NCI-H748 treated with DMSO at 0.1 percent for 48 hours (cell line): ENCODE data around the gene CACNA2D1.
"Not testable (repeated sequence)": the region's sequence is repeated elsewhere in the genome, so short reads cannot be mapped to it uniquely, and the experiment has no call there.

Experiments
- DNase-seq: peaks from one replicate; lab custom pipeline; 2025; lab: John Stamatoyannopoulos, UW

The CACNA2D1 gene

DNA sequence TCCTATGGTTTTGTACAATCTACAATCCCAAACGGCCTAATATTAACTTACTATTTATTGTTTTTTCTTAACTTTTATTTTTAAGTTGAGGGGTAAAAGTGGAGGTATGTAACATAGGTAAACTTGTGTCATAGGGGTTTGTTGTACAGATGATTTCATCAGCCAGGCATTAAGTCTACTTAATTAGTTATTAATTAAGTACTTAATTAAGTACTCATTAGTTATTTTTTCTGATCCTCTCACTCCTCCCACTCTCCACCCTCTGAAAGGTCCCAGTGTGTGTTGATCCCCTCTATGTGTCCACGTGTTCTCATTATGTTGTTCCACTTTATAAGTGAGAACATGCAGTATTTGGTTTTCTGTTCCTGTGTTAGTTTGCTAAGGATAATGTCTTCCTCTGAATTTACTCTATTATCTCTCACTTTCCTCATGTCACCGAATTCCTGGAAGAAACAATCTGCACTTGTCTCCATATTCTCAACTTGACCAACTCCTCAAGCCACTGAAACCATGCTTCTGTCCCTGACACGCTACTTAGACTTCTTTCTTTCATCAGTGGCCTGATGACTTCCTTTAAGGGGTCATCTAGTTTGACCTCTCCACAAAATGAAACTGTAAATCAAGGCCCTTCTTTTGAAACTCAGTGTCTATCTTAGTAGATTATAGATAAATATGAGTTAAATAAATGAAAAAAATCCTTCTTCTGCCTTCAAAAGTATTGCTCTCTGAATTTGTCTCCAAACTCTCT, 9.1 kb downstream of the CACNA2D1 start:
- DNase-seq, result no peak

DNA sequence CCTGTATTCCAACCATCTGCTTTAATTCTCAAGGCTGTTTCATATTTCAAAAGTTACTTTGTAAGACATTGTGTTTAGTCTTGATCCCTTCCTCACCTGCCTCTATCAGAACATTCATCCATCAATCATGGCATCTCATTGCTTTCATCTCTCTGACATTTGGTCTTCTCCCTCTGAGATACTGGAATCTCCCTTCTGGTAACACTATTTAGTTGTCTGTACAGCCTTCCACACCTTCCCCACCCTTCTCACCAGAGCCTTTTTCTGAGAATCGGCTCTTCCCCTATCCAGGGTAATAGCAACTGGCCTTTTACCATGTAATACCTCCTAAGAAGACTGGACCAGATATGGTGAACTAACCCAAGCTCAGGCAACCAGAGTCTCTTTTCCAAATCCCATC, 10.1 kb downstream of the CACNA2D1 start:
- no peak for DNase-seq

DNA sequence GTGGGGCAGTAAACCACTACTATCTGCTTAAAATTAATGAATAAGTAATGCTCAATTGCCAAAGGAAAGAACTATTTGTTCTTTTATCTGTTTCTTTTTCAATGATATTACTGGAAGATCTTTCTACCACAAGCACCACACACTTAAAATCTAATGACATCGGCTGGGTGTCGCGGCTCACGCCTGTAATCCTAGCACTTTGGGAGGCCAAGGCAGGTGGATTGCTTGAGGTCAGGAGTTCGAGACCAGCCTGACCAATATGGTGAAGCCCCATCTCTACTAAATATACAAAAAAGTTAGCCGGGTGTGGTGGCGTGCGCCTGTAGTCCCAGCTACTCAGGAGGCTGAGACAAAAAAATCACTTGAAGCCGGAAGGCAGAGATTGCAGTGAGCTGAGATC, 10.8 kb downstream of the CACNA2D1 start:
- not testable (repeated sequence) for DNase-seq

- DNase-seq, result no peak
Observed at GRCh38 chr7:82430500-82431465, 12.8 kb downstream of the CACNA2D1 start.

DNA sequence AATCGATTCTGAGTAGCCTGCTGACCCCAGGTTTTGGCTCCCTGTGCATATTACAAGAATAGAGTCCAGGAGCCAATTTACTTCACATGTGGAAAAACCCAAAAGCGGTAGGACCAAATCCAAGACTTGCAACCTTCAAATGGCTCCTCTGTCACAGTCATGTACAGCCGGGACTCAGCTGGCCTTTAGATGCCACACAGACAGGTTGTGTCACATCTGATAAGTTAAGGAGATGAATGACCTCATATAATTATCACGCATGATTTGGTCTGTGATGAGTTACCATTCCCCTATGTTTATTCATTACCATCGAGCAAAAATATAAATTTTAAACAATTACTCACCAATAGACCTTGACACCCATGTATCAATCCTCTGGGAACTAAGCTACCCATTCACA, 14.2 kb downstream of the CACNA2D1 start:
- DNase-seq, result no peak

DNA sequence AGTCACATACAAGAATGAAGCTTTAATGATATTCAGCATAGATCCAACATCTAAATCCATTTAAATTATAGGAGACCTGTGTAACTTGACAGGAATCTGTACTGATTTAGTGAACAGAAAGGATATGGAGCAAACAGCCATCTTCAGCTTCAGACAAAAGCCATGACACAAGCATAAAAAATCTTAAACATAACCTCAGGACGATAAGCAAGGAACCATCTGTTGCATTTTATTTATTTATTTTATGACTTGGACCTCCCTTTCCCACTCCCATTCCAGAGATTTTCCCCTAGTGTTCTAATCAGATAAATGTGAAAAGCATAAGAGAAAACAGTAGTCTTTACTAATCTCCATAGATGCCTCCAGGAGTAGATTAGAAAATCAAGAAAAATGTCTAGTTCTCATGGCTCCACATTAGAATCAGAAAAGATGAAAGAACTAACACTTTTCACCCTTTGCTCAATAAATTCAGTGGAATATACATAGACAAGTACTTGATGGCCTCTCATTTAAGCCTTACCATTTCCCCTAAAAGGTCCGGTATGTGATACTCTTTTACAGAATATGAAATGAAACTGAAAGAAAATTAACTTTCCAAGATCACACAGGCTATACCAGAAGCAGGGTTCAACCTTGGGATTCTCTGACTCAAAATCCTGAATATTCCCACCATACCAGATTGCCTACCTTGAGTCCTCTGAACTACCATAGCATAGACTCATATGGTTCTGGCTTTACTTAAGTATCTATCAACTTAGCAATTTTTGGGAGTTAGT, 15.2 kb downstream of the CACNA2D1 start:
- no peak for DNase-seq

DNA sequence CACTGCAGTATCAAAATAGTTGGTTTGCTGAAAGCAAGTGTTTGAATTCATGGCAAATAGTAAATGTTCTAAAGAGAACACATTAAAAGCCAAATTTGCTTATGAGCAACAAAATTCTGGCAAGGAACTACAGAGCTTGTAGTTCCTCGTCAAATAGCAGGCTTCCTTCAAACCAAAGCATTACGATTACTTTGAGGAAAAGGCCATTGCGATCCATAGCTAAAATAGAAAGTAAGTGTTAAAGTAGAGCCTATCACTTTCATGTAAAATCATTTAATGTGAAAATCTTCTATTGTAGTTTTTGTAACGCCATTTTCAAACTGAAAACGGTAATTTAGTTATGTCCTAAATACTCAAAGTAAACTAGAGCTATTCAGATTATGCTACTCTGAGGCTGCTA, 20.1 kb downstream of the CACNA2D1 start:
- DNase-seq, result no peak

DNA sequence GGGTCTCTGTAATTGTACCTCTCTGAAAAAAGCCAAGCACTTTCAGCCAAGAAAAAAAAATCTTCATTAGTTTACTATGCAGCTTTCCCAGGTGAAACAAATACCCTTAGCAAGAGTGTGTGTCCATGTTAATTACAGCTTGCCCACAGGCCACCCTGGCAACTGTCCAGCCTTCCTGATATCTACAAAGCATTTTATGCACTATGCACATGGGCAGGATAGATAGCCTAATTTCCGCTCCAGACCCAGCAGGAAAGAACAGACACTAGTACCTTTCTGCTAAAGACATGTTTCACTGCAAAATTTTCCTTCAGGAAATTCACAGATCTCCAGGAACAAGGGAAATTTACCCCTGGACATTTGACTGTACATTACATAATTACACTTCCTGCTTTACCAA, 24.4 kb downstream of the CACNA2D1 start:
- peak; percentile 77 for DNase-seq

- DNase-seq, result no peak
Observed at GRCh38 chr7:82417898-82418297, 25.7 kb downstream of the CACNA2D1 start.

- DNase-seq, result no peak
Observed at GRCh38 chr7:82416402-82416801, 27.2 kb downstream of the CACNA2D1 start.

GRCh38 chr7:82414389-82414788, 29.2 kb downstream of the CACNA2D1 start:
- no peak for DNase-seq

- DNase-seq, result no peak
Observed at GRCh38 chr7:82413237-82413636, 30.3 kb downstream of the CACNA2D1 start.

DNA sequence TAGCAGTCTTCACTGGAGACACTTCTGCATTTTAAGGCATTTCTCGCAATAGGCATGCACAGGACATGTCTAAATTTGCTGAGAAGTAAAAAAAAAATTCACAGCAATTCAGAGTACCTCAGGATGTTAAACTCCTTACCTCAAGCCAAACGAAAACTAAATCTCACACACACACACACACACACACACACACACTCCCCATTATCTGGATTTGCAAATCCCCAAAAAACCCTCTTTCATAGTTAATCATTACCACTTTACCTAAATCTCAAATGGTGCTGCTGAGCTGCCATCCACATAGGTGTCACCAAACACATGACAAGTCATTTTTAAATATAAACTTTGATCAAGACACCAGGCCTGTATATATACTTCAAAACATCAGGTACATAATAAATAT, 31.8 kb downstream of the CACNA2D1 start:
- no peak for DNase-seq

DNA sequence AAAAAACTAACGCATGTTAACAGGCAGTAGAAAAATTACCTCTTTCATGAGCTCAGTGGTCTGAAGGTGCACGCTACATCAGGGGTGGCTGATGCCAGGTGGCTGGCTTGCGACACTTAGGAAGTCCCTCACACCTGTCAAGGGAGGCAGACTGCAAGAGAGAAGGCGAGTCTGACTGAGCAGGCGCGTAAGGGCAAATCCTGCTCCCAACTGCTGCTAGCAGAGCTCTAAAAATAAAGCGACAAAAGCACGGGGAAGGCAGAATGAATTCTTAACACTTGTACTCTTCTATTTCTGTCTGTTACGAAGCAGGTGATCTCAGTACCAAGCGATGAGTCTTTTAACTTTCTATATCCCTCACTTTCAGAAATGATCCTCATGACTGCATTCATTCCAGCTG, 33.1 kb downstream of the CACNA2D1 start:
- DNase-seq, result no peak

DNA sequence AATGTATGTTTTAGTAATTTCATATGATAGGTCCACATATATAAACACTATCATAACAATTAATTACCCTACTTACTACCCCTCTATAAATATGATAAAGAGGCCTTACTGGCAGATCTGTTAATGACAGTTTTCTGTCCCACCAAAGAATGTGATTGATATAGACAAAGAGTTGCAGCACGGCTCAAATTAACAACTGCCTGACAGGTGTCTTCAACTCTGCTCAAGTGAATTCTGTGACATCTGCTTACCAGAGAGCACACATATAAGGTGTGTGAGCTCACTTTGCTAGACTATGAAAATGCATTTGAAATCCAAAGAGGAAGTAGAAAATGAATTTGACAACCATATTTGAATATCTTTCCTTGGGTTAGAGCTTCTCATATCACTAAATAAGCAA, 36.6 kb downstream of the CACNA2D1 start:
- DNase-seq, result no peak

DNA sequence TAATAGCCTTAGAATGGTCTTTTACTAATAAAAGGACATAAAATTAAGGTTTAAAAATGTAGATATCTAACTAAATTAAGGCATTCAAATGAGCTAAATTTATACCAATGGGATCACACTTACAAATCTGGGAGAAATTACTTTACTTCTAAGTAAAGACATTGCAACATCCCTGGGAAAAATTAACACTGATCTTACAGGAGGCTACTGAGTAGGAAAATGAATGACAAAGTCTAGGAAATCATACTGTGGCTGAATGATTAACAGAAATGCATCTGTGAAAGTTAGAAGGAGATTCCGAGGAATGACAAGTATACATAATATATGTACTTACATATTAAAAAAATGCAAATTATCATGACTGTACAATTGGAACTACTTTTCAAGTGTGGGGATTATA, 38.3 kb downstream of the CACNA2D1 start:
- no peak for DNase-seq

DNA sequence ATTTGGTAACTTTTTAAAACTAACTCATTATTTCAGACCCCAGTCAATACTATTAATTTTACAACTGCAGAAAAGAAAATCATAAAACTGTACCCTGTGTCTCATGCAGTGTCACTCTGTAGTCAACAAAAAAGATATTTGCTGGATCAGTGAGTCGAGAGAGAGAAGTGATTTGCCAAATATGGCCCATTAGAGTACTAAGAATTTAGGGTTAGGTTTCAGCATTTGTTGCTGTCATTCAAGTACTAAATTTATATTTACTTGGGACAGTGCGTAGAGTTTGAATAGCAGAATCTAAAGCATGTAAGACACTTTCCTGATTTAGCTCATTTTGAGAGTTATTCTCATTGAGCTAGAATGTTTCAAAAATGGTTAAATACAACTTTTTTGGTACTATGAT, 38.9 kb downstream of the CACNA2D1 start:
- DNase-seq, result no peak

GRCh38 chr7:82404094-82404493, 39.5 kb downstream of the CACNA2D1 start:
- DNase-seq, result no peak

- DNase-seq, result no peak
Observed at GRCh38 chr7:82397879-82398524, 45.6 kb downstream of the CACNA2D1 start.

DNA sequence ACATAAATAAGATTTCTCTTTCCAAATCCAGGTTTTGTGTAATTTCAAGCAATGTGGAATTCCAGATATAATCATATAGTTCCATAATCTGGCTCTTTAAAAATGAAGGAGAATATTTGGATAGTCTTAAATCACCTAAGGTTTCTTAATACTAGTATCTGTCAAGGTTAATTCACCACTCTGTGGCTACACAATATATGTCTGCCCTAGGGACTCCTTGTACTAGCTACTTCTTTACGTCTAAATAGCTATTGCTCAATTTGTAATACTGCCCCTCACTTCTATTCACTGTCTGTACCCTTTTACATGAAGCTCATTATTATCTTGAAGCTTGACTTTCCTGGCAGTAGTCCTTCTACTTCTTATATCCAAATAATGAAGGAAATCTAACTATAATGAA, 47.2 kb downstream of the CACNA2D1 start:
- no peak for DNase-seq

DNA sequence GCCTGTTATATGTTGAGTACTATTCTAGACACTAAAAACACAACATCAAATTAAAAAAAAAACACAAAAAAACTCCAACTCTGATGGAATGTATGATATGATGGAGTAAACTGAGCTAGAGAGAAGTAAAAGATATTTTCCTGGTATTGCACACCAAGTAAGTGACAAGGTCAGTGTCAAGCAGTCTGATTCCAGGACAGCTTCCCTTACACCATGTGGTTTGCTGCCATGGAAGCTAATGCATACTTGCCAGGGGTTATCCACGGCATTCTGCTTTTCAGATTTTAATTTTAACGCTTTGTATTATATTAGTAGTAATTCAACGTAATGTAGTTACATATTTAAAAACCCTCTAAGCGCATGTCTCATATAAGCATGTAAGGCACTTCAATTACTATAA, 48.4 kb downstream of the CACNA2D1 start:
- no peak for DNase-seq

- no peak for DNase-seq
Observed at GRCh38 chr7:82393840-82394220, 49.7 kb downstream of the CACNA2D1 start.
